GM12891 (cell line): Measurements from ENCODE around the gene STRIP2.

ENCODE experiments used
- DNase-seq: peaks from one replicate; pipeline ENCODE4 v3.0.0; 2011; ENCODE audit warnings: low spot score; ENCODE audit not compliant: insufficient read length
- FAIRE-seq: peaks from 2 replicates; lab custom pipeline; 2011; peaks lifted over from hg19 to GRCh38; lab: Jason Lieb, UNC
- PAX5 ChIP-seq: IDR thresholded peaks from 2 replicates; pipeline ENCODE4 v1.6.1; 2011; ENCODE audit warnings: low read length, moderate library complexity, mild to moderate bottlenecking; ENCODE audit not compliant: insufficient read depth, severe bottlenecking
- POLR2A ChIP-seq: IDR thresholded peaks from 2 replicates; pipeline ENCODE4 v1.6.1; 2011; ENCODE audit warnings: low read depth, low read length, control low read depth
- POLR2AphosphoS5 ChIP-seq: IDR thresholded peaks from 2 replicates; pipeline ENCODE4 v1.6.1; 2011; ENCODE audit warnings: low read depth, low read length, control low read depth
- POU2F2 ChIP-seq: IDR thresholded peaks from 2 replicates; pipeline ENCODE4 v1.6.1; 2011; ENCODE audit warnings: low read depth, mild to moderate bottlenecking, control low read depth, low read length, moderate library complexity
- SPI1 ChIP-seq: IDR thresholded peaks from 2 replicates; pipeline ENCODE4 v1.6.1; 2011; ENCODE audit warnings: low read depth, low read length, control low read depth
- TAF1 ChIP-seq: IDR thresholded peaks from 2 replicates; pipeline ENCODE4 v1.6.1; 2011; ENCODE audit warnings: low read depth, low read length, control low read depth

Gene STRIP2

DNA sequence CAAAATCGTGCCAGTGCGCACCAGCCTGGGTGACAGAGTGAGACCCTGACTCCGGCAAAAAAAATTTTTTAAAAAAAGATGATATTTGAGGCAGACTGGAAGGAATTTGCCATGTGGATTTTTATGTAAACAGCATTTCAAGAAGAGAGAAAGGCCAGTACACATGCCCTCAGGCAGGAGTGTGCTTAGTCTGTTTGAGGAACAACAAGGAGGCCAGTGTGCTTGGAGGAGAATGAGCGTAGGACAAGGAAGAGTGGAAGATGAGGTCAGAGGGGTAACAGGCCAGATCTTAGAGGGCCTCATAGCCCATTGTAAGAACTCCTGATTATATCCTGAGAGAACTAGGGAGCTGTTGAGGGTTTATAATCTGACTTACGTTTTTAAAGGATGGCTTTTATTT, 17.2 kb upstream of the STRIP2 start:
- FAIRE-seq (no peak), DNase-seq (no peak)
- no peak for TF ChIP-seq POLR2AphosphoS5
- no peak for TF ChIP-seq POLR2A
- TF ChIP-seq POU2F2, result no peak
- TF ChIP-seq PAX5, result no peak
- TF ChIP-seq SPI1, result no peak
- no peak for TF ChIP-seq TAF1

- TF ChIP-seq POLR2AphosphoS5 (no peak), SPI1 (no peak)
- DNase-seq, result no peak
- FAIRE-seq, result no peak
Measured at GRCh38 chr7:129421717-129422250, 12.4 kb upstream of the STRIP2 start.

- no peak for FAIRE-seq
- TF ChIP-seq PAX5 (no peak), POLR2AphosphoS5 (no peak)
- no peak for DNase-seq
Measured at GRCh38 chr7:129422727-129423126, 11.5 kb upstream of the STRIP2 start.

- TF ChIP-seq POU2F2 (no peak), POLR2A (no peak), TAF1 (no peak), POLR2AphosphoS5 (no peak), SPI1 (no peak), PAX5 (no peak)
- FAIRE-seq, result no peak
- no peak for DNase-seq
Measured at GRCh38 chr7:129423700-129424410, 10.4 kb upstream of the STRIP2 start.

DNA sequence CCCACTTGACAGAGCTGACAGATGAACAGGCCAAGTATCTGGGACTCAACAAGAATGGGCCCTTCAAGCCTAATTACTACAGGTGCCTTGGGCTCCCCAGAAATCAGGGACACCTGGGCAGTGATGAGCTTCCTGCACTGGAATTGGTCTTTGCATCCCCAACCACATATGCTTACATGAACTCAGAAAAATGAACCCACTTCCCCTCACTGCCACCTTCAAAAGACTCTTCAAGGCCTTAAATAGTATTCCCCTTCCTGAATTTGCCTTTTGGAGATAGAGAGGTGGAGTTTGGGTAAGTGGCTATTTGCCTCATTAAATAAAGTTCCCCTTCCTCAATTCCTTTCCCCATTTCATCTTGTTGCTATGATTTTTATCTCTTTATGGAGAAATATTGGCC, 7.8 kb upstream of the STRIP2 start:
- DNase-seq, result no peak
- no peak for FAIRE-seq
- no peak for TF ChIP-seq SPI1
- TF ChIP-seq POU2F2, result no peak
- no peak for TF ChIP-seq PAX5
- no peak for TF ChIP-seq POLR2A
- no peak for TF ChIP-seq TAF1
- TF ChIP-seq POLR2AphosphoS5, result no peak

DNA sequence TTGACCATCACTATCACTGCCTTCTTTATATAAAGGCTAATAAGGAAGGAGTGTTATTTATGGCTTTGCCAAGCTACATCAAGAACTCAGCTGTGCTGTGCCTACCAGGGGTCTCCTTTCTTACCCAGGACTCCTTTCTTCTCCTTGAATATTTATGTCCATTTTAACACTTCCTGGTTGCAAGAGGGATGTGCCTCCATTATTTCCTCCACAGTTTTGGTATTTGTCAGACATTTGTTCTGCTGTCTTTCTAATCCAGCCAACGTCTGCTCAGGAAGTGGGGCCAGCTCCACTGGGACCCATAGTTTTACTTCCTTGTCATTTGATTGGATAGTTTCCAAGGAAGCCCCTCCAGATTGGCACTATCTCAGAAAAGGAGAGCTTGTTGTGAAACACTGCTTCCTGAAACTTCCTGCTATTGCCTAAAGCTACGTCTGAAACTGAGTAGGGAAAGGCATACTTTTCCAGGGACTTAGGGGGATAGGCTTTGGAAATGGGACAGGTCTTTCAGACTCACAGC, 6.6 kb upstream of the STRIP2 start:
- no peak for FAIRE-seq
- no peak for TF ChIP-seq TAF1
- TF ChIP-seq POU2F2, result no peak
- no peak for TF ChIP-seq POLR2AphosphoS5
- TF ChIP-seq SPI1, result no peak
- no peak for TF ChIP-seq PAX5
- no peak for DNase-seq

DNA sequence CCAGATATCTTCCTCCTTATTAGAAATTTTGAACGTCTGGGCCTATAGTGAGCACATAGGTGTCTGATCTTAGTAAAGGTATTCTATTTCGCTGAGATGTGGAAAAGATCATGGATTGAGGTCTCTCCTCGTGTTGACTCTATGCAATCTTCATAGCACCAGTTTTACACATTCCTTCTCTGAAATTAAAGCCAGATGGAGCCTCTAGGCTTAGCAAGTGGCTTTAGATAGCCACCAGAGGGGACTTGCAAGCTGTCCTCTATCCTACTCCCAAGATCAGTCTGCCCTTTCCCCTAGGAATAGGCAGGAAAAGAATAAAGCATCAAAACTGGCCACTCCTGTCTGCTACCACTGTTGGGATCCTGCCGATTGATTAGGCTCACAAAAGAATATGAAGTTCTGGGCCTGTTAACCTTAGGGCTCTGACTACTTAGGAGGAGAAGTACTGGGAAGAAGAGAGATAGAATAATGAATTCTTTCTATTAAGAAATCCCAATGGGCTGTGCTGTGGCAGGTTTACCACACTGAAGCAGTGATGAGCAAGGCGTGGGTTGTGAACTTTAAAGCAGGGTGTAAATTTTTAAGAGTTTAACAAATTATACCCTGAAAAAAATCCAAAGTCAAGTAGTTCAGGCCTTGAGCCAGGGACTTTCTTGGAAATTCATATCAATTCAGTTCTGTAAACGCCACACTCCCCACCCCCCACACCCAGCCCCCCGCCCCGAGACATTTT, 2.2 kb upstream of the STRIP2 start:
- DNase-seq (no peak), FAIRE-seq (no peak)
- TF ChIP-seq TAF1 (no peak), SPI1 (no peak), PAX5 (no peak), POU2F2 (no peak), POLR2A (no peak)

DNA sequence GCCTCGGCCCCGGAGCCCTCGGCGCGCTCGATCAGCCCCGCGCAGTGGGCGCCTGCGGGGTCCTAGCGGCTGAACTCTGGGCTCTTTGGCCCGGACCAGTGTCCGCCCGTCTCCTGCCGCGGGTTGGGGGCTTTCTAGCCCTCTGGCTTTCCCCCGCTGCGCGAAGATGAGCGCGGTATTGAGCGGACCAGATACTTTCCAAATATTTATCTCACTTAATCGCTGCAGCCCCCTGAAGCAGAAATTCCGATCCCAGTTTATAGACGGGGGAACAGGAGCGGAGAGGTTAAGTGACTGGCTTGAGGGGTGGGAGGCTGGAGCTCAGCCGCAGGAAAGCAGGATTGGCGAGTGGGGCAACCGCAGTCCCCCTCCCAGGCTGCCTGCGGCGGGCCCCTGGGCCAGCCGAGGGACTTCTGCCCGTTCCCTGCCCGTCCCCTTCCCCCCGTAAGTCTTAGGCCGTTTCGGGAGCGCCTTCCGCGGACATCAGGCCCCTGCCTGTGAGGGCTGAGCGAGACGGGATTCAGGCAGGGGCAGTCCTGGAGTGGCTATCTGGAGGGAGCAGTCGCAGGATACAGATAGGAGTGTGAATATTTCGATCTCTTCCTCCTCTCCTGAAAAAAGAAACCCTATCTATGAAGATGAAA, 565 bp downstream of the STRIP2 start:
- no peak for TF ChIP-seq TAF1
- no peak for TF ChIP-seq POLR2A
- TF ChIP-seq POLR2AphosphoS5, result no peak
- no peak for TF ChIP-seq POU2F2
- no peak for TF ChIP-seq PAX5
- TF ChIP-seq SPI1, result no peak
- FAIRE-seq (no peak), DNase-seq (no peak)

GRCh38 chr7:129435414-129435829, 1.2 kb downstream of the STRIP2 start:
- DNase-seq, result no peak
- no peak for FAIRE-seq
- no peak for TF ChIP-seq TAF1
- no peak for TF ChIP-seq POLR2AphosphoS5
- TF ChIP-seq SPI1, result no peak
- TF ChIP-seq POLR2A, result no peak
- no peak for TF ChIP-seq POU2F2
- no peak for TF ChIP-seq PAX5
